Measurements from ENCODE around the gene KCNE4.
A peak's percentile ranks its signal among the peaks of the same experiment; 100 is the strongest.

The KCNE4 gene

GRCh38 chr2:223051693-223052289, at the start of gene KCNE4:
TSS of gene KCNE4 (plus strand) at chr2:223052190. CDS start at chr2:223052831, 641 bp downstream.
- TF ChIP-seq CTCF (IDR thresholded peaks at IDR 0.05) = no peak
- peak within 1 kb of the TSS; percentile 92 to 94 for H3K27ac ChIP-seq
- DNase-seq = peak; percentile 60 to 82
- H3K27me3 ChIP-seq = no peaks in the 10 kb centered on the region
- H3K4me3 ChIP-seq = peak within 1 kb of the TSS; percentile 73 to 75
- H3K36me3 ChIP-seq = no peaks in the 10 kb centered on the region
- no peaks in the 10 kb centered on the region for H3K9me3 ChIP-seq
- peaks cover 0 to 47% (median 25%) of the 10 kb centered on the region in 4 donors for H3K4me1 ChIP-seq
- intact Hi-C loops (cut with DNase I; ENCODE audit: low total_unique reads) = loop anchor here (5.0 kb wide), 1 partner anchor 416 kb away; no protein-coding TSS in a partner anchor

GRCh38 chr2:223003191-223003590, 48.8 kb upstream of the KCNE4 start:
- Histone ChIP-seq H3K36me3 (no peaks in the 10 kb centered on the region), H3K4me3 (no peak overlapping the region), H3K27me3 (no peaks in the 10 kb centered on the region), H3K9me3 (no peaks in the 10 kb centered on the region), H3K4me1 (no peaks in the 10 kb centered on the region), H3K27ac (no peak overlapping the region)
- no peak for DNase-seq
- TF ChIP-seq CTCF (IDR thresholded peaks at IDR 0.05) = no peak
- intact Hi-C loops (cut with DNase I; ENCODE audit: low total_unique reads) = no loop called here

GRCh38 chr2:223005496-223005895, 46.5 kb upstream of the KCNE4 start:
- TF ChIP-seq CTCF (IDR thresholded peaks at IDR 0.05) = no peak
- intact Hi-C loops (cut with DNase I; ENCODE audit: low total_unique reads) = no loop called here
- no peak for DNase-seq
- Histone ChIP-seq H3K27me3 (no peaks in the 10 kb centered on the region), H3K27ac (no peak overlapping the region), H3K36me3 (no peaks in the 10 kb centered on the region), H3K9me3 (no peaks in the 10 kb centered on the region), H3K4me3 (no peak overlapping the region), H3K4me1 (no peaks in the 10 kb centered on the region)

- Histone ChIP-seq H3K4me1 (no peaks in the 10 kb centered on the region), H3K4me3 (no peak overlapping the region), H3K27ac (no peak overlapping the region), H3K36me3 (no peaks in the 10 kb centered on the region), H3K27me3 (no peaks in the 10 kb centered on the region), H3K9me3 (no peaks in the 10 kb centered on the region)
- no peak for DNase-seq
- intact Hi-C loops (cut with DNase I; ENCODE audit: low total_unique reads) = no loop called here
- TF ChIP-seq CTCF (IDR thresholded peaks at IDR 0.05) = no peak
Measured at GRCh38 chr2:223007531-223007930, 44.5 kb upstream of the KCNE4 start.

- Histone ChIP-seq H3K36me3 (no peaks in the 10 kb centered on the region), H3K4me1 (no peaks in the 10 kb centered on the region), H3K27ac (no peak overlapping the region), H3K27me3 (no peaks in the 10 kb centered on the region), H3K9me3 (no peaks in the 10 kb centered on the region), H3K4me3 (no peak overlapping the region)
- intact Hi-C loops (cut with DNase I; ENCODE audit: low total_unique reads) = no loop called here
- TF ChIP-seq CTCF (IDR thresholded peaks at IDR 0.05) = no peak
- DNase-seq = no peak
Measured at GRCh38 chr2:223008162-223008561, 43.8 kb upstream of the KCNE4 start.

GRCh38 chr2:223008956-223009355, 43.0 kb upstream of the KCNE4 start:
- no peak overlapping the region for H3K27ac ChIP-seq
- no peak for TF ChIP-seq CTCF (IDR thresholded peaks at IDR 0.05)
- DNase-seq = no peak
- no peaks in the 10 kb centered on the region for H3K9me3 ChIP-seq
- intact Hi-C loops (cut with DNase I; ENCODE audit: low total_unique reads) = no loop called here
- H3K4me3 ChIP-seq = no peak overlapping the region
- H3K36me3 ChIP-seq = no peaks in the 10 kb centered on the region
- H3K4me1 ChIP-seq = no peaks in the 10 kb centered on the region
- no peaks in the 10 kb centered on the region for H3K27me3 ChIP-seq

Data from tibial artery (tissue), 4 donors.